Erythroblast (primary cell): ENCODE results near the gene OR11L1.

Source experiments
- GATA1 ChIP-seq: IDR thresholded peaks from 2 replicates; pipeline ENCODE4 v1.6.1; 2011; ENCODE audit warnings: low read depth, mild to moderate bottlenecking, control low read depth, low read length, moderate library complexity
- POLR2A ChIP-seq: IDR thresholded peaks from 2 replicates; pipeline ENCODE4 v1.6.1; 2011; ENCODE audit warnings: mild to moderate bottlenecking, low read length

DNA sequence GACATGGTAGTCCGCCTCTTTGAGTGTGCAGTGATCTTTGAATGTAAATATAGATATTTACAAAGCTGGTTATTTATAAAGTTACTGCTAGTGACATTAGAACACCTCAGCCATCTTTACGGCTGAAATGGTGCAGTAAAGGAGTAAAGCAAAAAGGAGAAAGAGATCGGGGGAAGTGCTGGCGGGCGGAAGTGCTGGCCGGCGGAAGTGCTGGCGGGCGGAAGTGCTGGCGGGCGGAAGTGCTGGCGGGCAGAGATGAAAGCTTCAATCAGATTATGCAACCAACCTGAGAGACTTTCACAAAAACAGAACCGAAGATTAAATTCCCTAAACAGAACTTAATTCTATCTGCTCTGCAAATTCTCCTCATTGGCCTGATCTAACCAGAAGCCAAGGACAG, 16.3 kb downstream of the OR11L1 start:
- no peak for TF ChIP-seq POLR2A
- no peak for TF ChIP-seq GATA1
